ENCODE measurements around the gene PHB1. TPM values are rescaled to one million over a fixed set of nuclear protein-coding genes. Genes with fewer than 3 reads are reported as not detected.
"Not testable (repeated sequence)": the region's sequence is repeated elsewhere in the genome, so short reads cannot be mapped to it uniquely, and the experiment has no call there.

Gene PHB1
- total RNA-seq, 1 experiment from 2014 or later, result 146 TPM

- DNase-seq (ENCODE audit: low read depth), result peak; percentile 86
Measured at GRCh38 chr17:49439673-49440571, 25.2 kb upstream of the PHB1 start.

GRCh38 chr17:49439305-49439672, 24.6 kb upstream of the PHB1 start:
- no peak for DNase-seq (ENCODE audit: low read depth)

- peak; percentile 52 for DNase-seq (ENCODE audit: low read depth)
Measured at GRCh38 chr17:49438436-49439278, 24.0 kb upstream of the PHB1 start.

- DNase-seq (ENCODE audit: low read depth), result no peak
Measured at GRCh38 chr17:49437696-49438435, 23.2 kb upstream of the PHB1 start.

- no peak for DNase-seq (ENCODE audit: low read depth)
Measured at GRCh38 chr17:49436174-49436573, 21.5 kb upstream of the PHB1 start.

- no peak for DNase-seq (ENCODE audit: low read depth)
Measured at GRCh38 chr17:49435671-49436029, 21.0 kb upstream of the PHB1 start.

GRCh38 chr17:49434821-49435670, 20.4 kb upstream of the PHB1 start:
- peak; percentile 41 for DNase-seq (ENCODE audit: low read depth)

GRCh38 chr17:49433000-49433694, 18.5 kb upstream of the PHB1 start:
- no peak for DNase-seq (ENCODE audit: low read depth)

- DNase-seq (ENCODE audit: low read depth), result no peak
Measured at GRCh38 chr17:49431743-49432142, 17.1 kb upstream of the PHB1 start.

GRCh38 chr17:49425004-49425286, 10.3 kb upstream of the PHB1 start:
- no peak for DNase-seq (ENCODE audit: low read depth)

GRCh38 chr17:49424276-49425003, 9.8 kb upstream of the PHB1 start:
- not testable (repeated sequence) for DNase-seq (ENCODE audit: low read depth)

- DNase-seq (ENCODE audit: low read depth), result no peak
Measured at GRCh38 chr17:49422714-49423113, 8.0 kb upstream of the PHB1 start.

GRCh38 chr17:49419761-49420160, 5.1 kb upstream of the PHB1 start:
- DNase-seq (ENCODE audit: low read depth), result not testable (repeated sequence)

- DNase-seq (ENCODE audit: low read depth), result not testable (repeated sequence)
Measured at GRCh38 chr17:49418754-49419740, 4.4 kb upstream of the PHB1 start.

GRCh38 chr17:49414271-49414621, 436 bp downstream of the PHB1 start:
- DNase-seq (ENCODE audit: low read depth), result no peak

GRCh38 chr17:49409066-49409465, 5.6 kb downstream of the PHB1 start:
- no peak for DNase-seq (ENCODE audit: low read depth)

GRCh38 chr17:49407981-49408501, 6.6 kb downstream of the PHB1 start:
- peak; percentile 37 for DNase-seq (ENCODE audit: low read depth)

- no peak for DNase-seq (ENCODE audit: low read depth)
Measured at GRCh38 chr17:49407086-49407485, 7.6 kb downstream of the PHB1 start.
